Duodenal mucosa (tissue), 2 donors: ENCODE data around the gene PLAAT2.
A peak's percentile ranks its signal among the peaks of the same experiment; 100 is the strongest.

ENCODE experiments used
- H3K27ac ChIP-seq: one replicate; pipeline ENCODE4 v1.7.0; 2013; ENCODE audit warnings: low read depth, low read length
- H3K27me3 ChIP-seq, 2 donors: one replicate each; pipeline ENCODE4 v1.7.0; 2013; ENCODE audit warnings: low read length in 2 of 2, control low read depth in 1 of 2; ENCODE audit not compliant: insufficient read depth in 2 of 2, control insufficient read depth in 1 of 2
- H3K36me3 ChIP-seq, 2 donors: one replicate each; pipeline ENCODE4 v1.7.0; 2013; ENCODE audit warnings: low read length in 2 of 2, control low read depth in 1 of 2; ENCODE audit not compliant: insufficient read depth in 2 of 2, control insufficient read depth in 1 of 2
- H3K4me1 ChIP-seq, 2 donors: one replicate each; pipeline ENCODE4 v1.7.0; 2013; ENCODE audit warnings: low read length in 2 of 2, control low read depth in 1 of 2; ENCODE audit not compliant: insufficient read depth in 2 of 2, control insufficient read depth in 1 of 2
- H3K4me3 ChIP-seq, 2 donors: one replicate each; pipeline ENCODE4 v1.7.0; 2013; ENCODE audit warnings: low read length in 2 of 2, low read depth in 1 of 2
- H3K9ac ChIP-seq, 2 donors: one replicate each; pipeline ENCODE4 v1.7.0; 2013; ENCODE audit warnings: low read length in 2 of 2, low read depth in 1 of 2
- H3K9me3 ChIP-seq, 2 donors: one replicate each; pipeline ENCODE4 v1.7.0; 2013; ENCODE audit warnings: low read length in 2 of 2, control low read depth in 1 of 2; ENCODE audit not compliant: control insufficient read depth in 1 of 2

Gene PLAAT2

DNA sequence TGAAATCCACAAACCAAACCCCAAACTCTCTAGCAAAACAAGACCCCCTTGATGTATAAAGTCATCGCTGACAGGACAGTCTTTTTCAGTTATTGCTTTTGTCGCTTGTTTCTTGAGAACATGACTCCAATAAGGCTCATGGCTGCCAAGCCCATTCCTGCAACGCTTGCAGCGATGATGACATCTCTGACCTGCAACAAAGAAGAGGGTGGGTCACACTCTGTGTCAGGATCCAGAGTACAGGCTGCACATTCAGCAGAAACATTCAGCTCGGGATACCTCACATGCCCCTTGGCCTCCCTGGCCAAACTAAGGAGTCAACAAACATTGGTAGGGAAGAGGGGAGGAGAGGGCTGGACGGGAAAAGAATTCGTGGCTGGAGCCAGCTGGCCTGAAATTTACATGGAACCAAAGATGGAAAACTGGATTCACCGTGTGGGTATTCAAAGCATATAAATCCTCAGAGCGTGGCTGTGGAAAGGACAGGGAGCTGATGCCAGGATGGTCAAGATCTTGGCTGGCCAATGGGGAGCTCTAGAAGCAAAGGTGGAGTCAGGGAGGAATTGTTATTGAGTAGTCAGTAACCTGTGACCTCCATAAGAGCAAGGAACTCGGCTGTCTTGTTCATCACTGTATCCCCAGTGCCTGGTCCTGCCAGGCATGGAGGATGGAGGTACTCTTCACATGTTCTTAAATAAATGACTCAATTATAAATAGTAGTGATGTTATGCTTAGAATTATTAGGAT, 11.8 kb upstream of the PLAAT2 start:
- H3K27me3 ChIP-seq = no peaks in the 10 kb centered on the region
- peak overlapping the region; percentile 72 for H3K27ac ChIP-seq
- peak overlapping the region; percentile 53 to 62 for H3K4me3 ChIP-seq
- H3K36me3 ChIP-seq = peaks cover 0 to 2% of the 10 kb centered on the region in 2 donors
- peaks cover 3% of the 10 kb centered on the region in 2 donors for H3K9me3 ChIP-seq
- peaks cover 19 to 22% of the 10 kb centered on the region in 2 donors for H3K4me1 ChIP-seq
- peak overlapping the region; percentile 52 to 57 for H3K9ac ChIP-seq

- H3K9me3 ChIP-seq = no peaks in the 10 kb centered on the region
- H3K27me3 ChIP-seq = no peaks in the 10 kb centered on the region
- H3K27ac ChIP-seq = peak overlapping the region; percentile 72
- H3K4me1 ChIP-seq = peaks cover 19 to 22% of the 10 kb centered on the region in 2 donors
- H3K9ac ChIP-seq = peak overlapping the region; percentile 52 to 58
- H3K4me3 ChIP-seq = peak overlapping the region; percentile 53 to 62
- no peaks in the 10 kb centered on the region for H3K36me3 ChIP-seq
These were observed 11.0 kb upstream of the PLAAT2 start for GRCh38 chr11:63573881-63574855.

- Histone ChIP-seq H3K27me3 (no peaks in the 10 kb centered on the region), H3K4me3 (no peak overlapping the region), H3K36me3 (no peaks in the 10 kb centered on the region), H3K9ac (no peak overlapping the region), H3K27ac (no peak overlapping the region), H3K9me3 (no peaks in the 10 kb centered on the region), H3K4me1 (peaks cover 22 to 27% of the 10 kb centered on the region in 2 donors)
These were observed 9.0 kb upstream of the PLAAT2 start for GRCh38 chr11:63572026-63572688.

- Histone ChIP-seq H3K36me3 (no peaks in the 10 kb centered on the region), H3K27ac (no peak overlapping the region), H3K9ac (no peak overlapping the region), H3K4me1 (peaks cover 25 to 32% of the 10 kb centered on the region in 2 donors), H3K4me3 (no peak overlapping the region), H3K9me3 (no peaks in the 10 kb centered on the region), H3K27me3 (no peaks in the 10 kb centered on the region)
These were observed 6.4 kb upstream of the PLAAT2 start for GRCh38 chr11:63569570-63569969.

- H3K36me3 ChIP-seq = no peaks in the 10 kb centered on the region
- peak overlapping the region; percentile 59 for H3K27ac ChIP-seq
- H3K9ac ChIP-seq = peak overlapping the region in 1 of 2 donors; percentile 11
- H3K27me3 ChIP-seq = no peaks in the 10 kb centered on the region
- H3K9me3 ChIP-seq = no peaks in the 10 kb centered on the region
- peaks cover 29 to 40% of the 10 kb centered on the region in 2 donors for H3K4me1 ChIP-seq
- peak overlapping the region; percentile 13 to 49 for H3K4me3 ChIP-seq
These were observed 4.1 kb upstream of the PLAAT2 start for GRCh38 chr11:63567044-63567840.

DNA sequence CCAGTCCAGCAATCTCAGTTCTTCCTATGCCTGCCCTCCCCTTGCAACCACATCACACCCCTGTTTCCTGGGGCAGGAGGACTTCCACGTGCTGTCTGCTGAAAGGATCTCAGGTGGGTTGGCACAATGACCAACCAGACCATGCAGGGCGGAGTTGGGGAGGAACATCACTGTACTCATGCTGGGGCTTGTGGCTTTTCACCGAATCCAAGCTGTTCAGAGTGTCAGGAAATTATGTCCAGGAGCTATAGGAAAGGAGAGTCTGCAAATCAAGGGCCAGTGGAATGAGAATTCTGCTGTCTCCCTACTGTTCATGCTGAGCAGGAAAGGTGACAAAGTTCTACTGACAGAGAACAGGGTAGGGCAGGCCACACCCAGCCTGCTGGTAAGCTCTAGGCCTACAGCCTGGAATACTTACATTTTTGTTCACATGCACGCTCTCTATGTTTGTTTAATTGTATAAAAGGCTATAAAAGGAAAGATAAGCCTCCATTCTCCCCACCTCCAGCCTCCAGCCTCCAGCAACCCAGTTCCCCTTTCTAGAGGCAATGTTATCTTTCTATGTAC, 1.7 kb upstream of the PLAAT2 start:
- Histone ChIP-seq H3K9me3 (no peaks in the 10 kb centered on the region), H3K27ac (peak overlapping the region; percentile 90), H3K4me1 (peaks cover 29 to 51% of the 10 kb centered on the region in 2 donors), H3K4me3 (peak overlapping the region; percentile 16 to 55), H3K36me3 (no peaks in the 10 kb centered on the region), H3K9ac (peak overlapping the region; percentile 52 to 57), H3K27me3 (no peaks in the 10 kb centered on the region)

GRCh38 chr11:63564056-63564774, 1.0 kb upstream of the PLAAT2 start:
- Histone ChIP-seq H3K36me3 (no peaks in the 10 kb centered on the region), H3K4me1 (peaks cover 29 to 51% of the 10 kb centered on the region in 2 donors), H3K27me3 (no peaks in the 10 kb centered on the region), H3K9me3 (no peaks in the 10 kb centered on the region), H3K9ac (peak overlapping the region; percentile 52 to 57), H3K27ac (peak overlapping the region; percentile 90), H3K4me3 (peak overlapping the region; percentile 50 to 55)

DNA sequence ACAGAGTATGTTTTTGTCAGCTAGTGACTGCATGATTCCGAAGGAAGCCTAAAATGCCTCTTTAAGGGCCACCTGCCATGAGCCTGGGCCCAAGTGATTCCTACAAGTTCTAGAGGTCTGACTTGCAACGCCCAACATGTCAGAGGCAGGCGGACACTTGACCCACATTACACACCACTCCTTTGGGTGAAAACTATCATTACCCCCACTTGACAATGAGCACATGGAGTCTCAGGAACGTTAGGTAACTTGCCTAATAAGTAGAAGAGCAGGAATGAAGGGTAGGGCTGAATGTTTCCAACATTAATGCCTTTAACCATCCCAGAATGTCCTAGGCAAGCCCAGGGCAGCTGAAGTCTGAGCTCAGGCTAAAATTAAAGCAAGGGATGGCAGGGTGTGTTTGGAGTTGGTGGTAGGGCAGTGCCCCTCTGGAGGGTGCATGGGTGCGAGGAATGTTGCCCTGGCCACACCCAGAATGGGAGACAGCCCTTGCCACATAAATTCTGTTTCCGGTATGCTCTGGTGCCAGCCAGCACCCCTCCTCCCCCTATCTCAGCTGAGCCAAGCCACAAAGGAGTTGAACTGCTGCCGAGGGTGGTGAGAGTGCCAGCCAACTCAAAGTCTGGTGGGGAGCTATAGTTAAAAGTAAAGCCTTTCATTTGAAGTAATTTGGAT, 2.5 kb downstream of the PLAAT2 start:
- no peak overlapping the region for H3K4me3 ChIP-seq
- peaks cover 19 to 36% of the 10 kb centered on the region in 2 donors for H3K4me1 ChIP-seq
- H3K27me3 ChIP-seq = no peaks in the 10 kb centered on the region
- no peak overlapping the region for H3K9ac ChIP-seq
- H3K27ac ChIP-seq = no peak overlapping the region
- no peaks in the 10 kb centered on the region for H3K9me3 ChIP-seq
- H3K36me3 ChIP-seq = no peaks in the 10 kb centered on the region
